Measurements from ENCODE around the gene SOBP.
A peak's percentile ranks its signal among the peaks of the same experiment; 100 is the strongest.
"Not testable (repeated sequence)": the region's sequence is repeated elsewhere in the genome, so short reads cannot be mapped to it uniquely, and the experiment has no call there.

Gene SOBP

GRCh38 chr6:107524626-107525025 is 34.7 kb downstream of the SOBP start:
- DNase-seq: no peak

- DNase-seq: no peak
Observed at GRCh38 chr6:107531868-107532267, 42.0 kb downstream of the SOBP start.

GRCh38 chr6:107532706-107533105 is 42.8 kb downstream of the SOBP start:
- no peak for DNase-seq

- DNase-seq: no peak
Observed at GRCh38 chr6:107533415-107534059, 43.6 kb downstream of the SOBP start.

GRCh38 chr6:107534571-107535141 is 44.7 kb downstream of the SOBP start:
- DNase-seq: no peak

- no peak for DNase-seq
Observed at GRCh38 chr6:107535626-107536025, 45.7 kb downstream of the SOBP start.

GRCh38 chr6:107536180-107536961 is 46.5 kb downstream of the SOBP start:
- DNase-seq: no peak

- no peak for DNase-seq
Observed at GRCh38 chr6:107537559-107537958, 47.6 kb downstream of the SOBP start.

- no peak for DNase-seq
Observed at GRCh38 chr6:107538856-107539387, 49.0 kb downstream of the SOBP start.

GRCh38 chr6:107539409-107539808 is 49.5 kb downstream of the SOBP start:
- peak; percentile 22 for DNase-seq

GRCh38 chr6:107539849-107540464 is 50.0 kb downstream of the SOBP start:
- DNase-seq: no peak

- DNase-seq: no peak
Observed at GRCh38 chr6:107540465-107540857, 50.5 kb downstream of the SOBP start.

- DNase-seq: no peak
Observed at GRCh38 chr6:107542192-107542668, 52.3 kb downstream of the SOBP start.

- no peak for DNase-seq
Observed at GRCh38 chr6:107543088-107543487, 53.2 kb downstream of the SOBP start.

GRCh38 chr6:107543567-107543966 is 53.6 kb downstream of the SOBP start:
- DNase-seq: no peak

- peak; percentile 44 for DNase-seq
Observed at GRCh38 chr6:107545763-107546162, 55.8 kb downstream of the SOBP start.

GRCh38 chr6:107546691-107547450 is 57.0 kb downstream of the SOBP start:
- DNase-seq: no peak

GRCh38 chr6:107547451-107547840 is 57.5 kb downstream of the SOBP start:
- DNase-seq: no peak

- no peak for DNase-seq
Observed at GRCh38 chr6:107550241-107550840, 60.4 kb downstream of the SOBP start.

- DNase-seq: no peak
Observed at GRCh38 chr6:107550906-107551305, 61.0 kb downstream of the SOBP start.

GRCh38 chr6:107553121-107553520 is 63.2 kb downstream of the SOBP start:
- DNase-seq: not testable (repeated sequence)

GRCh38 chr6:107554326-107554725 is 64.4 kb downstream of the SOBP start:
- no peak for DNase-seq

Data from EL (cell line).